GM12878 (cell line): ENCODE data around the gene XRCC4. TPM values are rescaled to one million over a fixed set of nuclear protein-coding genes. Genes with fewer than 3 reads are reported as not detected.

Source experiments
- ATAC-seq: fragments of 200-7000 bp; cut with Tn5 transposase; 3 replicates; pipeline ENCODE4 v1.9.1; 2020; ENCODE audit warnings: mild to moderate bottlenecking, moderate library complexity
- BruUV-seq: library from RNA; stranded (reverse); fragments of 400-500 nt; replicated peaks from 2 replicates; lab custom pipeline; 2021; lab: Mats Ljungman, UMichigan
- CTCF ChIA-PET: fragments of 300-600 bp; sonication (Branson Sonifier 250); formaldehyde crosslinking; extraction: SDS; loops from one replicate; lab custom pipeline; 2021; ENCODE audit warnings: inconsistent platforms; lab: Yijun Ruan, JAX
- POLR2A ChIA-PET: fragments of 350-600 bp; formaldehyde crosslinking; extraction: SDS; loops from one replicate; lab custom pipeline; 2021; ENCODE audit warnings: inconsistent platforms; lab: Charles Lee
- RAD21 ChIA-PET: fragments of 300-600 bp; sonication (Branson Sonifier 250); formaldehyde crosslinking; loops from one replicate; lab custom pipeline; 2023; ENCODE audit warnings: antibody characterized with exemption; ENCODE audit not compliant: unreplicated experiment; lab: Charles Lee
- SMC1A ChIA-PET: fragments of 300-600 bp; sonication (Branson Sonifier 250); formaldehyde crosslinking; loops from one replicate; lab custom pipeline; 2023; ENCODE audit not compliant: unreplicated experiment, uncharacterized antibody; lab: Charles Lee
- DNase-seq: peaks from one replicate; pipeline ENCODE4 v3.0.0-alpha.2; 2011; ENCODE audit warnings: low read depth, low spot score
- FAIRE-seq: peaks from 3 replicates; lab custom pipeline; 2011; peaks lifted over from hg19 to GRCh38; lab: Jason Lieb, UNC
- H2AFZ ChIP-seq: 2 replicates; pipeline ENCODE4 v1.6.0; 2011; ENCODE audit warnings: low read depth, low read length, control low read depth; ENCODE audit not compliant: control insufficient read depth
- H3K27ac ChIP-seq: 2 replicates; pipeline ENCODE4 v1.5.1; 2011; ENCODE audit warnings: control low read depth; ENCODE audit not compliant: control insufficient read depth, insufficient read depth
- H3K27me3 ChIP-seq, 2 experiments: replicated peaks in 1 of 2; 2 replicates each; pipeline versions ENCODE4 v1.6.0 to v1.6.1; 2011; ENCODE audit warnings: low read length in 1 of 2; ENCODE audit not compliant: control insufficient read depth in 2 of 2, insufficient read depth in 2 of 2
- H3K36me3 ChIP-seq, 2 experiments: 2 replicates each; pipeline ENCODE4 v1.5.1; 2011; ENCODE audit warnings: low read length in 1 of 2; ENCODE audit not compliant: control insufficient read depth in 2 of 2, insufficient read depth in 2 of 2
- H3K4me1 ChIP-seq: 2 replicates; pipeline ENCODE4 v1.6.1; 2011; ENCODE audit warnings: mild to moderate bottlenecking, low read length, moderate library complexity, mixed read lengths; ENCODE audit not compliant: control insufficient read depth, insufficient read depth
- H3K4me2 ChIP-seq: 2 replicates; pipeline ENCODE4 v1.6.0; 2011; ENCODE audit warnings: control low read depth; ENCODE audit not compliant: control insufficient read depth, insufficient read depth
- H3K4me3 ChIP-seq: fragments of 200-600 bp; sonication (generic); 2 replicates; pipeline ENCODE4 v1.5.1; 2016
- H3K79me2 ChIP-seq: 2 replicates; pipeline ENCODE4 v1.6.0; 2011; ENCODE audit warnings: low read length; ENCODE audit not compliant: control insufficient read depth, insufficient read depth
- H3K9ac ChIP-seq: 2 replicates; pipeline ENCODE4 v1.8.0; 2011; ENCODE audit warnings: low read length, control low read depth, mixed read lengths; ENCODE audit not compliant: control insufficient read depth, insufficient read depth
- H3K9me3 ChIP-seq: replicated peaks from 3 replicates; pipeline ENCODE4 v1.5.1; 2011; ENCODE audit warnings: mild to moderate bottlenecking, low read length; ENCODE audit not compliant: control insufficient read depth, insufficient read depth
- H4K20me1 ChIP-seq: 2 replicates; pipeline ENCODE4 v1.6.0; 2011; ENCODE audit not compliant: control insufficient read depth, insufficient read depth
- NBN ChIP-seq: fragments of 450-650 bp; IDR thresholded peaks from 2 replicates; pipeline ENCODE4 v1.6.1; 2016
- RELB ChIP-seq: fragments of 450-650 bp; IDR thresholded peaks from 2 replicates; pipeline ENCODE4 v1.6.1; 2017; ENCODE audit warnings: low read depth, mild to moderate bottlenecking, moderate library complexity
- SIN3A ChIP-seq: IDR thresholded peaks from 2 replicates; pipeline ENCODE4 v1.6.1; 2012; ENCODE audit warnings: low read depth, low read length, improper control_type of control experiment
- TARDBP ChIP-seq: IDR thresholded peaks from 2 replicates; pipeline ENCODE4 v1.6.1; 2016; ENCODE audit warnings: borderline replicate concordance
- WGBS: methylation state at CpG from one replicate; pipeline ENCODE4 v1.1.6; 2016; ENCODE audit warnings: low lambda C conversion rate; ENCODE audit not compliant: insufficient replicate concordance, insufficient coverage; ENCODE audit errors: missing lambda C conversion rate; 5-methylcytosine and 5-hydroxymethylcytosine counted together
- in situ Hi-C: fragments of 300-500 bp; cut with MboI; formaldehyde crosslinking; loops from 9 replicates; pipeline ENCODE4 v1.14.3; 2018; ENCODE audit warnings: mixed read lengths
- intact Hi-C: fragments of 100-400 bp; cut with micrococcal nuclease; formaldehyde crosslinking; loops from one replicate; pipeline ENCODE4 v1.14.2; 2022; ENCODE audit not compliant: unreplicated experiment
- polyA plus RNA-seq, 11 experiments: library from polyadenylated mRNA; depleted of rRNA in 4 of 11; unstranded in 6 of 11; stranded (reverse) in 5 of 11; fragments of >200 nt; fragmentation: Nextera tagmentation in 4 of 11; fragmentation: Illumina TruSeq in 1 of 11; extraction: Ambion mirVana in 4 of 11; extraction: Trizol in 1 of 11; gene quantifications; 1 replicate in 1 of 11; 2 replicates in 10 of 11; pipeline versions ENCODE4 v1.2.1 to v1.2.3, GENCODE V29; 2011 to 2016; ENCODE audit warnings: inconsistent platforms in 2 of 11, missing spikeins in 2 of 11, low read depth in 1 of 11
- total RNA-seq, 4 experiments: library from RNA; depleted of rRNA in 3 of 4; stranded (reverse); fragments of >200 nt in 3 of 4; fragmentation: Illumina TruSeq in 1 of 4; extraction: Trizol in 1 of 4; gene quantifications; 2 replicates each; pipeline versions ENCODE4 v1.2.1 to v1.2.3, GENCODE V29; 2013 to 2021
- TF ChIP-seq, protein P1 (sequence below): fragments of 450-650 bp; formaldehyde crosslinking; IDR thresholded peaks from 2 replicates; pipeline ENCODE4 v1.4.0; 2022; ENCODE audit warnings: mild to moderate bottlenecking, moderate library complexity

XRCC4 gene
- total and polyA plus RNA-seq, 10 of the 15 experiments (the other 5 are each of a cell fraction or from before 2014, with no cell fraction given): 12.1 to 53.6 (median 25.8) TPM

DNA sequence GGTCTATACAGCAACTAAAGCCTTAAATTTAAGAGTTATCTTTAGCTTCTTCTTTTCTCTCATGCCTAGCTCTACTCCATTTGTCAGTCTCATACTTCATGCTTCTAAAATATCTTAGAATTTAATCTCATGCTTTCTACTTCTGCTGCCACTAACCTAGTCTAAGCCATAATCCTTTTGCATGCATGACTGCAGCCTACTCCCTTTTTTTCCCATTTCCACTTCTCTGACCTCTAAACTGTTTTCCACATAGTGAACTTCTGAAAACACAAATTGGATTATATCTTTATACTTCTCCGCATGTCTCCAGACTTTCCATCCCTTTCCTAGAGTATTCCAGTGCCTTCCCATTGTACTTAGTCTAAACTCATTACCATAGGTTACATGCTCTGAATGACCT, 193.0 kb downstream of the XRCC4 start:
- POLR2A ChIA-PET: interaction anchor here (0.6 kb wide), 1 partner anchor 26 kb away, joined by 3 read pairs; no protein-coding TSS in a partner anchor
- H2AFZ ChIP-seq: no peak overlapping the region
- ATAC-seq (no peak), DNase-seq (no peak), FAIRE-seq (no peak)
- H3K4me3 ChIP-seq: no peak overlapping the region
- H3K4me1 ChIP-seq: no peaks in the 10 kb centered on the region
- in situ Hi-C loops: no loop called here
- BruUV-seq: no TSS peak
- no peaks in the 10 kb centered on the region for H3K9me3 ChIP-seq
- no peak overlapping the region for H3K9ac ChIP-seq
- H3K79me2 ChIP-seq: no peaks in the 10 kb centered on the region
- no peaks in the 10 kb centered on the region for H3K36me3 ChIP-seq
- SMC1A ChIA-PET: interaction anchor here (0.6 kb wide), 1 partner anchor 11 kb away, joined by 4 read pairs; no protein-coding TSS in a partner anchor
- RAD21 ChIA-PET: no interaction called here
- H3K4me2 ChIP-seq: no peak overlapping the region
- TF ChIP-seq, protein P1, sequence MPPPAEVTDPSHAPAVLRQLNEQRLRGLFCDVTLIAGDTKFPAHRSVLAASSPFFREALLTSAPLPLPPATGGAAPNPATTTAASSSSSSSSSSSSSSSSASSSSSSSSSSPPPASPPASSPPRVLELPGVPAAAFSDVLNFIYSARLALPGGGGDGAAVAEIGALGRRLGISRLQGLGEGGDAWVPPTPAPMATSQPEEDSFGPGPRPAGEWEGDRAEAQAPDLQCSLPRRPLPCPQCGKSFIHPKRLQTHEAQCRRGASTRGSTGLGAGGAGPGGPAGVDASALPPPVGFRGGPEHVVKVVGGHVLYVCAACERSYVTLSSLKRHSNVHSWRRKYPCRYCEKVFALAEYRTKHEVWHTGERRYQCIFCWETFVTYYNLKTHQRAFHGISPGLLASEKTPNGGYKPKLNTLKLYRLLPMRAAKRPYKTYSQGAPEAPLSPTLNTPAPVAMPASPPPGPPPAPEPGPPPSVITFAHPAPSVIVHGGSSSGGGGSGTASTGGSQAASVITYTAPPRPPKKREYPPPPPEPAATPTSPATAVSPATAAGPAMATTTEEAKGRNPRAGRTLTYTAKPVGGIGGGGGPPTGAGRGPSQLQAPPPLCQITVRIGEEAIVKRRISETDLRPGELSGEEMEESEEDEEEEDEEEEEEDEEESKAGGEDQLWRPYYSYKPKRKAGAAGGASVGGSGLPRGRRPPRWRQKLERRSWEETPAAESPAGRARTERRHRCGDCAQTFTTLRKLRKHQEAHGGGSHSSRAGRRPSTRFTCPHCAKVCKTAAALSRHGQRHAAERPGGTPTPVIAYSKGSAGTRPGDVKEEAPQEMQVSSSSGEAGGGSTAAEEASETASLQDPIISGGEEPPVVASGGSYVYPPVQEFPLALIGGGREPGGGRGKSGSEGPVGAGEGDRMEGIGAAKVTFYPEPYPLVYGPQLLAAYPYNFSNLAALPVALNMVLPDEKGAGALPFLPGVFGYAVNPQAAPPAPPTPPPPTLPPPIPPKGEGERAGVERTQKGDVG (CRISPR knock-in tag): no peak
- TF ChIP-seq RELB (no peak), TARDBP (no peak), SIN3A (no peak), NBN (no peak)
- no peaks in the 10 kb centered on the region for H4K20me1 ChIP-seq
- H3K27ac ChIP-seq: no peak overlapping the region
- intact Hi-C loops: no loop called here
- 96% methylated on average over 1 of the region's 1 CpG for WGBS
- no peaks in the 10 kb centered on the region for H3K27me3 ChIP-seq
- CTCF ChIA-PET: no interaction called here
